Body of pancreas (tissue), 4 donors: ENCODE results near the gene SPATA16. TPM values are rescaled to one million over a fixed set of nuclear protein-coding genes. Genes with fewer than 3 reads are reported as not detected.

Experiments
- ATAC-seq: fragments of 150-250 bp; one replicate; pipeline ENCODE4 v1.9.1; 2016
- DNase-seq, 4 donors: peaks; one replicate each; pipeline ENCODE4 v3.0.0-alpha.2; 2019
- H3K27ac ChIP-seq, 4 donors: fragments of 200-600 bp; sonication (generic); 1 replicate in 3 of 4; 2 replicates in 1 of 4; pipeline versions ENCODE4 v1.5.1 to v1.6.1; 2016 to 2019; ENCODE audit warnings: mild to moderate bottlenecking in 1 of 4, mixed read lengths in 1 of 4, moderate library complexity in 1 of 4
- H3K27me3 ChIP-seq, 2 donors: fragments of 200-600 bp; sonication (generic); one replicate each; pipeline ENCODE4 v1.6.0; 2016; ENCODE audit warnings: mild to moderate bottlenecking in 1 of 2
- H3K36me3 ChIP-seq, 2 donors: fragments of 200-600 bp; sonication (generic); replicated peaks in 1 of 2; 2 replicates each; pipeline ENCODE4 v1.5.1; 2016; ENCODE audit warnings: low read depth in 2 of 2; ENCODE audit not compliant: insufficient read depth in 1 of 2
- H3K4me1 ChIP-seq: fragments of 200-600 bp; sonication (generic); one replicate; pipeline ENCODE4 v1.6.0; 2016
- H3K4me3 ChIP-seq, 2 donors: fragments of 200-600 bp; sonication (generic); 1 replicate in 1 of 2; 2 replicates in 1 of 2; pipeline ENCODE4 v1.5.1; 2016 to 2019
- H3K9me3 ChIP-seq, 3 donors: fragments of 200-600 bp; sonication (generic); 1 replicate in 2 of 3; 2 replicates in 1 of 3; pipeline ENCODE4 v1.5.1; 2016
- POLR2A ChIP-seq, 3 donors: fragments of 450-650 bp; IDR thresholded peaks; one replicate each; pipeline ENCODE4 v1.6.1; 2016; ENCODE audit warnings: antibody characterized with exemption in 3 of 3, mild to moderate bottlenecking in 2 of 3
- WGBS, 2 donors: methylation state at CpG; one replicate each; pipeline ENCODE4 v1.1.5; 2017; 5-methylcytosine and 5-hydroxymethylcytosine counted together
- intact Hi-C: fragments of 100-400 bp; cut with DNase I; formaldehyde crosslinking; loops from one replicate; pipeline ENCODE4 v1.15.1; 2023
- total RNA-seq, 2 donors: library from RNA; depleted of rRNA; stranded (reverse); fragments of >200 nt; gene quantifications; one replicate each; pipeline ENCODE4 v1.1.0, GENCODE V29; 2016
- TF ChIP-seq, protein P1 (sequence below), 7 experiments: fragments of 450-650 bp in 4 of 7; fragments of 200-600 bp in 3 of 7; sonication (generic) in 3 of 7; IDR thresholded peaks; one replicate each; pipeline ENCODE4 v1.5.1; 2016 to 2019; ENCODE audit warnings: antibody characterized with exemption in 7 of 7

The SPATA16 gene
- total RNA-seq, 2 donors from 2014 or later, result not detected

DNA sequence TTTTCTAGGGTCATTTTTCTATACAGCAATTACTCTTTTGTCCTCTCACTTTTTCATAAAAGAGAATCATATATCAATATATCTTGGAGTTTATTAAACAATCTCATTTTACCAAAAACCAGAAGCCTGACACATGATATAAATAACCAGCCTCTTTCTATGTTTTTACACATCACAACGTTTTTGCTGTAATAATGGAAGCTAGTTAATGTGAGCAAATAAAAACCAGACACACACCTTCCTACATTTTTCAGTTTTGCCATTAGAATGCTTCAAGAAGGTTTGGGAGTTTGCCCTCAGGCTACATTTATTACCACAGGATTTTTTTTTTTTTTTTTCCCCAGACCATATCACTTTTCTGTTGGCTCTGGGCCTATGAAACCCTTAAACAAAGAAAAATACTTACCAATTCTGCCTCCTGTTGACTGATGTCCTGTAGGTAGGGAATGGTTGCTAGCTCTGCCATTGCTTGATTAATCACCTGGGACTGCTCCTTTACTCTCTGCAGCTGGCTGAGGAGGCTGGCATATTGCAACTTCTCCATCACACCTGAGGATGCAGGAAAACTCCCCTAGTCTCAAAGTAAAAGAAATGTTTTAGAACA, 225.0 kb downstream of the SPATA16 start:
- Histone ChIP-seq H3K36me3 (no peaks in the 10 kb centered on the region), H3K4me3 (no peak overlapping the region), H3K27me3 (no peaks in the 10 kb centered on the region), H3K27ac (no peak overlapping the region), H3K9me3 (no peaks in the 10 kb centered on the region), H3K4me1 (peaks cover 47% of the 10 kb centered on the region)
- TF ChIP-seq, protein P1, sequence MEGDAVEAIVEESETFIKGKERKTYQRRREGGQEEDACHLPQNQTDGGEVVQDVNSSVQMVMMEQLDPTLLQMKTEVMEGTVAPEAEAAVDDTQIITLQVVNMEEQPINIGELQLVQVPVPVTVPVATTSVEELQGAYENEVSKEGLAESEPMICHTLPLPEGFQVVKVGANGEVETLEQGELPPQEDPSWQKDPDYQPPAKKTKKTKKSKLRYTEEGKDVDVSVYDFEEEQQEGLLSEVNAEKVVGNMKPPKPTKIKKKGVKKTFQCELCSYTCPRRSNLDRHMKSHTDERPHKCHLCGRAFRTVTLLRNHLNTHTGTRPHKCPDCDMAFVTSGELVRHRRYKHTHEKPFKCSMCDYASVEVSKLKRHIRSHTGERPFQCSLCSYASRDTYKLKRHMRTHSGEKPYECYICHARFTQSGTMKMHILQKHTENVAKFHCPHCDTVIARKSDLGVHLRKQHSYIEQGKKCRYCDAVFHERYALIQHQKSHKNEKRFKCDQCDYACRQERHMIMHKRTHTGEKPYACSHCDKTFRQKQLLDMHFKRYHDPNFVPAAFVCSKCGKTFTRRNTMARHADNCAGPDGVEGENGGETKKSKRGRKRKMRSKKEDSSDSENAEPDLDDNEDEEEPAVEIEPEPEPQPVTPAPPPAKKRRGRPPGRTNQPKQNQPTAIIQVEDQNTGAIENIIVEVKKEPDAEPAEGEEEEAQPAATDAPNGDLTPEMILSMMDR (IDR thresholded peaks at IDR 0.05), result no peak
- TF ChIP-seq POLR2A (IDR thresholded peaks at IDR 0.05), result no peak
- 38 to 43% methylated on average over 1 of the region's 1 CpG for WGBS, 2 donors
- no peak for ATAC-seq
- no peak for DNase-seq
- intact Hi-C loops, result no loop called here

DNA sequence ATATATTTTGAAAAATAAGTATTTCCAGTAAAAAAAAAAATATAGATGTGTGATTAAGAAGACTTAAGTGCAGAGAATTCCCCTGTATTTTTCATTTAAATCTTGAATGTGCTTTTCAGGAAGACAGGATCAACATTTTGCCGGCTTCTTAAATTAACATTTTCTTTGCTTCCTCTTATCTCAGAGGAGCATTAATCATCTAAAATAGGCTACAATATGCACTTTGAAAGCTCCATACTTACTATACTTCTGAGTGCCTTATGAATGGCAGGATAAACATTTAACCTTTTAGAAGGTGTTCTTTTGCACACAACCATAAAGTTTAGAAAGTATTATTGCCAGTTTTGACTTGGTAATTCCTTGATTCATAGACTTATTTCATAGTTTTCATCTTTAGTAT, 226.2 kb downstream of the SPATA16 start:
- DNase-seq (no peak), ATAC-seq (no peak)
- H3K27me3 ChIP-seq, result no peaks in the 10 kb centered on the region
- no peaks in the 10 kb centered on the region for H3K9me3 ChIP-seq
- peaks cover 47% of the 10 kb centered on the region for H3K4me1 ChIP-seq
- TF ChIP-seq, protein P1 (IDR thresholded peaks at IDR 0.05), result no peak
- no peak for TF ChIP-seq POLR2A (IDR thresholded peaks at IDR 0.05)
- 0 to 3% methylated on average over 1 of the region's 1 CpG for WGBS, 2 donors
- no peak overlapping the region for H3K27ac ChIP-seq
- H3K36me3 ChIP-seq, result no peaks in the 10 kb centered on the region
- intact Hi-C loops, result no loop called here
- H3K4me3 ChIP-seq, result no peak overlapping the region

DNA sequence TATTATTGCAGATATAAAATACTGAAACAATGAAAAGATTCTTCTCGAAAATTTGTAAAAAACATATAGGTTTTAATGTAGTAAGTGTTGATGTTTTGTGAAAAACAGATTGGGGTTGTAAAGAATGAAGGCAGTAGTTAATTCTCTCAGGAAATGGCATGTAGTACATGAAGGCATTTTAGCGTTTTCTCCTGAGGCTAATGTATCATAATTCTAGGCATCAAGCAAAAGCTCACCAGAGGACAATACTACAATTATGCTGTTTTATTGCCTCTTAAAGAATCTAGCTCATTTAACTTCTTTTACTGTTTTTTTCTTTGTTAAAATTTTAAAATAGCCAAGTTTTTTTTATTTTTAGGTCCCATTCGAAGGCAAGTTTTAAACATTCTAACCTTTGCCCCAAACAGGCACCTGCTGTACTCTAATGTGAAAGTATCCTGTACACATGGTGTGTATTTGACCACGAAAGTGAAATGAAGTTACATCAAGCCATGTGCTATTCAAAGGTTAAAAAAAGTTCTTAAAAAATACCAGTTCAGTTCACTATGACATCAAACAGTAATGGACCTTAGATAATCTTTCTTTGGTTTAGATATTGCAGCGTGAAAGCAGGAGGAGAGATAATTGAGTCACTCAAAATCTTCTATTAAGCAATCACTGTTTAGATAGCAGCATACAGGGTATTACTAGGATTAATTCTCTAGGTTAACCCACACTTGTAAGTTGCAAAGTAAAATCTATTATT, 227.0 kb downstream of the SPATA16 start:
- ATAC-seq, result no peak
- WGBS, 2 donors, result 41 to 48% methylated on average over 5 of the region's 5 CpGs
- no peak for TF ChIP-seq POLR2A (IDR thresholded peaks at IDR 0.05)
- TF ChIP-seq, protein P1 (IDR thresholded peaks at IDR 0.05), result no peak
- H3K36me3 ChIP-seq, result no peaks in the 10 kb centered on the region
- no peak overlapping the region for H3K27ac ChIP-seq
- no peak for DNase-seq
- no peaks in the 10 kb centered on the region for H3K9me3 ChIP-seq
- no peak overlapping the region for H3K4me3 ChIP-seq
- intact Hi-C loops, result no loop called here
- peaks cover 45% of the 10 kb centered on the region for H3K4me1 ChIP-seq
- no peaks in the 10 kb centered on the region for H3K27me3 ChIP-seq

DNA sequence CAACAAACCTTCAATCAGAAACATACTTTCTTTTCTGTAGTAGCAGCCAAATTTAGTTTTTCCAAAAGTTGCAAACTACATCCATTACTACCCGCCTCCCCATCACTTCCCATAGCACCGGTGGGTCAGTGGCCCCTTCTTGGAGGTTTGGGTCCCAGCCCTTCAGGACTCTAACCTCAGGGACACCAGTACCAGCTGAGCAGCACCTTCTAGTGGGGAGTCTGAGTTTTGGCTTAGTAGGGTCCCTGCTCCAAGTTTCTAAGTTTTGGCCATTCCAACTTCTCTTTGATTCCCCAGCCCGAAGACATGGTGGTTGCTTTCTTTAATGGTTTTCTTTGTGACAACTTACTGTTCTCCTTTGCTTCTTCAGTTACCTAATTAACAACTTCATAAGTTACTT, 229.9 kb downstream of the SPATA16 start:
- Histone ChIP-seq H3K9me3 (no peaks in the 10 kb centered on the region), H3K4me1 (peaks cover 17% of the 10 kb centered on the region), H3K27me3 (no peaks in the 10 kb centered on the region), H3K36me3 (no peaks in the 10 kb centered on the region), H3K27ac (no peak overlapping the region), H3K4me3 (no peak overlapping the region)
- no peak for TF ChIP-seq POLR2A (IDR thresholded peaks at IDR 0.05)
- TF ChIP-seq, protein P1 (IDR thresholded peaks at IDR 0.05), result no peak
- DNase-seq (no peak), ATAC-seq (no peak)
- intact Hi-C loops, result no loop called here
- WGBS, 2 donors, result 86 to 93% methylated on average over 3 of the region's 3 CpGs
